ENCODE results near the gene C17orf113. TPM values are rescaled to one million over a fixed set of nuclear protein-coding genes. Genes with fewer than 3 reads are reported as not detected.
A peak's percentile ranks its signal among the peaks of the same experiment; 100 is the strongest.

Gene C17orf113
- total and polyA plus RNA-seq, 2 of the 13 experiments (the other 11 are each of a cell fraction or from before 2014, with no cell fraction given): 0.87 to 1.1 TPM

GRCh38 chr17:42019509-42020404 is 30.6 kb downstream of the C17orf113 start, which contains the start of gene NKIRAS2 (continued):
- no peak for TF ChIP-seq NFIB (CRISPR knock-in tag; IDR thresholded peaks at IDR 0.05; ENCODE audit: borderline replicate concordance)
- TF ChIP-seq ZNF264 (CRISPR knock-in tag; IDR thresholded peaks at IDR 0.05): peak; percentile 64; the same call in 1 of the 2 replicates
- peak; percentile 81 for TF ChIP-seq ZNF740 (CRISPR knock-in tag; IDR thresholded peaks at IDR 0.05)
- no peak for TF ChIP-seq ZKSCAN1 (IDR thresholded peaks at IDR 0.05; ENCODE audit: low read length)
- peak; percentile 84; the same call in 1 of the 3 replicates for TF ChIP-seq MXI1 (IDR thresholded peaks at IDR 0.05; ENCODE audit: borderline replicate concordance, low read depth, low read length)
- TF ChIP-seq ZNF713 (CRISPR knock-in tag; IDR thresholded peaks at IDR 0.05): peak; percentile 81; the same call in 1 of the 2 replicates
- peak; percentile 81; the same call in 1 of the 2 replicates for TF ChIP-seq HOMEZ (CRISPR knock-in tag; IDR thresholded peaks at IDR 0.05; ENCODE audit: low read depth)
- TF ChIP-seq ZNF281 (CRISPR knock-in tag; IDR thresholded peaks at IDR 0.05; ENCODE audit: borderline replicate concordance): peak; percentile 46; the same call in 1 of the 2 replicates
- TF ChIP-seq ZBTB21 (CRISPR knock-in tag; IDR thresholded peaks at IDR 0.05): no peak; the same call in 1 of the 2 replicates
- peak; percentile 71; the same call in 1 of the 2 replicates for TF ChIP-seq ZBED4 (CRISPR knock-in tag; IDR thresholded peaks at IDR 0.05; ENCODE audit: borderline replicate concordance)

All from HepG2 (cell line).